ENCODE data around the gene HEATR5B. TPM values are rescaled to one million over a fixed set of nuclear protein-coding genes. Genes with fewer than 3 reads are reported as not detected.

The HEATR5B gene
- total RNA-seq: 10 to 100 TPM; 25.2 to 50.5 (median 39.3) TPM
- 10 to 100 TPM; 13.1 to 23.1 TPM for polyA plus RNA-seq
- 137 reads per million, percentile 89 among the genes with 10 or more reads in this experiment for total RNA-seq

GRCh38 chr2:37083873-37084794 is at the start of gene HEATR5B, which contains the start of gene GPATCH11:
TSS of gene HEATR5B (minus strand) at chr2:37084372. CDS start at chr2:37083414, 958 bp downstream.
TSS of gene GPATCH11 (plus strand) at chr2:37084518. CDS start at chr2:37088382, 3,864 bp downstream.
- peaks cover 0 to 7% (median 0%) of the 10 kb centered on the region in 3 experiments for H3K36me3 ChIP-seq (ENCODE audit: control insufficient read depth in 2 of 3, insufficient read depth in 3 of 3, low read length in 3 of 3)
- DNase-seq (peak; percentile 76 to 94 (median 92)), ATAC-seq (peak; percentile 87)
- POLR2A ChIA-PET: interaction anchor here (0.6 to 1.4 kb wide), 5 partner anchors 65 to 117 kb away, joined by 3 to 10 read pairs (median 4); no protein-coding TSS in a partner anchor
- Mint-ChIP-seq H3K27me3 (no peaks in the 10 kb centered on the region), H3K9me3 (no peaks in the 10 kb centered on the region), H3K4me1 (peaks cover 8 to 62% (median 50%) of the 10 kb centered on the region in 7 donors), H3K27ac (no peak within 1 kb of the TSS), H3K4me3 (peak within 1 kb of the TSS in 1 of 10 donors; percentile 64), H3K36me3 (peaks cover 7 to 44% (median 23%) of the 10 kb centered on the region in 5 donors)
- CTCF ChIA-PET: interaction anchor here (0.8 to 1.2 kb wide), 2 partner anchors 15 to 18 kb away, joined by 3 read pairs; no protein-coding TSS in a partner anchor
- no peaks in the 10 kb centered on the region for H3K27me3 ChIP-seq (ENCODE audit: control insufficient read depth in 2 of 2, insufficient read depth in 2 of 2, low read length in 2 of 2)
- peak within 1 kb of the TSS; percentile 74 for H3K4me3 ChIP-seq (ENCODE audit: low read length)
- intact Hi-C loops (cut with micrococcal nuclease): loop anchor here (1.0 to 10.0 kb wide), 13 partner anchors 8 to 1661 kb away; partner anchors contain the start of genes CEBPZ (in 2 of the 2), NDUFAF7 (in 2 of the 2), PRKD3 (in 2 of the 2) and STRN (in 2 of the 2)
- H3K27ac ChIP-seq (ENCODE audit: low read depth, low read length): peak within 1 kb of the TSS; percentile 85
- no peaks in the 10 kb centered on the region for H3K9me3 ChIP-seq (ENCODE audit: control insufficient read depth in 2 of 3, low read length in 3 of 3)
- peaks cover 35 to 45% of the 10 kb centered on the region in 2 donors for H3K4me1 ChIP-seq (ENCODE audit: control insufficient read depth in 2 of 2, insufficient read depth in 2 of 2, low read length in 2 of 2)

- CTCF ChIA-PET: no interaction called here
- H3K36me3 Mint-ChIP-seq: peaks cover 37 to 59% (median 51%) of the 10 kb centered on the region in 5 donors
These were observed 48.7 kb upstream of the HEATR5B start for GRCh38 chr2:37132914-37133313.

GRCh38 chr2:37125416-37125815 is 41.2 kb upstream of the HEATR5B start:
- POLR2A ChIA-PET: no interaction called here
- intact Hi-C loops (cut with micrococcal nuclease): no loop called here
- Mint-ChIP-seq H3K4me1 (peaks cover 0 to 16% (median 4%) of the 10 kb centered on the region in 7 donors), H3K4me3 (no peak overlapping the region), H3K27me3 (no peaks in the 10 kb centered on the region), H3K9me3 (peaks cover 0 to 2% (median 0%) of the 10 kb centered on the region in 11 donors), H3K36me3 (peaks cover 10 to 63% (median 45%) of the 10 kb centered on the region in 5 donors), H3K27ac (peak overlapping the region in 1 of 9 donors; percentile 1)
- no peak overlapping the region for H3K4me3 ChIP-seq (ENCODE audit: low read length)
- no peak overlapping the region for H3K27ac ChIP-seq (ENCODE audit: low read depth, low read length)
- H3K4me1 ChIP-seq (ENCODE audit: control insufficient read depth in 2 of 2, insufficient read depth in 2 of 2, low read length in 2 of 2): no peaks in the 10 kb centered on the region
- no peak for DNase-seq
- no peaks in the 10 kb centered on the region for H3K9me3 ChIP-seq (ENCODE audit: control insufficient read depth in 2 of 3, low read length in 3 of 3)
- ATAC-seq: no peak
- H3K27me3 ChIP-seq (ENCODE audit: control insufficient read depth in 2 of 2, insufficient read depth in 2 of 2, low read length in 2 of 2): no peaks in the 10 kb centered on the region
- CTCF ChIA-PET: no interaction called here
- H3K36me3 ChIP-seq (ENCODE audit: control insufficient read depth in 2 of 3, insufficient read depth in 3 of 3, low read length in 3 of 3): peaks cover 0 to 36% (median 4%) of the 10 kb centered on the region in 3 experiments

More at GRCh38 chr2:37132914-37133313, 48.7 kb upstream of the HEATR5B start:
- Mint-ChIP-seq H3K9me3 (peaks cover 0 to 5% (median 0%) of the 10 kb centered on the region in 11 donors), H3K4me1 (peaks cover 0 to 22% (median 5%) of the 10 kb centered on the region in 7 donors), H3K4me3 (no peak overlapping the region), H3K27me3 (no peaks in the 10 kb centered on the region), H3K27ac (no peak overlapping the region)
- no peak for DNase-seq
- Histone ChIP-seq H3K36me3 (ENCODE audit: control insufficient read depth in 2 of 3, insufficient read depth in 3 of 3, low read length in 3 of 3) (peaks cover 10 to 79% (median 23%) of the 10 kb centered on the region in 3 experiments), H3K4me1 (ENCODE audit: control insufficient read depth in 2 of 2, insufficient read depth in 2 of 2, low read length in 2 of 2) (no peaks in the 10 kb centered on the region), H3K27ac (ENCODE audit: low read depth, low read length) (no peak overlapping the region), H3K9me3 (ENCODE audit: control insufficient read depth in 2 of 3, low read length in 3 of 3) (no peaks in the 10 kb centered on the region), H3K27me3 (ENCODE audit: control insufficient read depth in 2 of 2, insufficient read depth in 2 of 2, low read length in 2 of 2) (no peaks in the 10 kb centered on the region), H3K4me3 (ENCODE audit: low read length) (no peak overlapping the region)
- POLR2A ChIA-PET: no interaction called here
- intact Hi-C loops (cut with micrococcal nuclease): no loop called here
- ATAC-seq: no peak

GRCh38 chr2:37119157-37119556 is 35.0 kb upstream of the HEATR5B start:
- intact Hi-C loops (cut with micrococcal nuclease): no loop called here
- CTCF ChIA-PET: no interaction called here

GRCh38 chr2:37117566-37117965 is 33.4 kb upstream of the HEATR5B start:
- H3K4me3 ChIP-seq (ENCODE audit: low read length): no peak overlapping the region
- no peak overlapping the region for H3K4me3 Mint-ChIP-seq
- peaks cover 7 to 44% (median 27%) of the 10 kb centered on the region in 5 donors for H3K36me3 Mint-ChIP-seq
- POLR2A ChIA-PET: no interaction called here
- no peaks in the 10 kb centered on the region for H3K27me3 Mint-ChIP-seq
- CTCF ChIA-PET: no interaction called here
- H3K27me3 ChIP-seq (ENCODE audit: control insufficient read depth in 2 of 2, insufficient read depth in 2 of 2, low read length in 2 of 2): no peaks in the 10 kb centered on the region
- peaks cover 0 to 12% (median 0%) of the 10 kb centered on the region in 7 donors for H3K4me1 Mint-ChIP-seq
- peaks cover 0 to 42% (median 8%) of the 10 kb centered on the region in 3 experiments for H3K36me3 ChIP-seq (ENCODE audit: control insufficient read depth in 2 of 3, insufficient read depth in 3 of 3, low read length in 3 of 3)
- H3K27ac ChIP-seq (ENCODE audit: low read depth, low read length): no peak overlapping the region
- no peaks in the 10 kb centered on the region for H3K9me3 Mint-ChIP-seq
- intact Hi-C loops (cut with micrococcal nuclease): no loop called here
- no peak for DNase-seq
- H3K9me3 ChIP-seq (ENCODE audit: control insufficient read depth in 2 of 3, low read length in 3 of 3): no peaks in the 10 kb centered on the region
- H3K4me1 ChIP-seq (ENCODE audit: control insufficient read depth in 2 of 2, insufficient read depth in 2 of 2, low read length in 2 of 2): no peaks in the 10 kb centered on the region
- H3K27ac Mint-ChIP-seq: peak overlapping the region in 3 of 9 donors; percentile 9 to 28 (median 14)
- no peak for ATAC-seq

More at GRCh38 chr2:37119157-37119556, 35.0 kb upstream of the HEATR5B start:
- Mint-ChIP-seq H3K27ac (peak overlapping the region in 1 of 9 donors; percentile 26), H3K27me3 (no peaks in the 10 kb centered on the region), H3K4me1 (peaks cover 0 to 12% (median 0%) of the 10 kb centered on the region in 7 donors), H3K9me3 (no peaks in the 10 kb centered on the region), H3K4me3 (no peak overlapping the region), H3K36me3 (peaks cover 7 to 51% (median 29%) of the 10 kb centered on the region in 5 donors)
- Histone ChIP-seq H3K27me3 (ENCODE audit: control insufficient read depth in 2 of 2, insufficient read depth in 2 of 2, low read length in 2 of 2) (no peaks in the 10 kb centered on the region), H3K36me3 (ENCODE audit: control insufficient read depth in 2 of 3, insufficient read depth in 3 of 3, low read length in 3 of 3) (peaks cover 0 to 43% (median 8%) of the 10 kb centered on the region in 3 experiments), H3K4me1 (ENCODE audit: control insufficient read depth in 2 of 2, insufficient read depth in 2 of 2, low read length in 2 of 2) (no peaks in the 10 kb centered on the region), H3K9me3 (ENCODE audit: control insufficient read depth in 2 of 3, low read length in 3 of 3) (no peaks in the 10 kb centered on the region), H3K4me3 (ENCODE audit: low read length) (no peak overlapping the region), H3K27ac (ENCODE audit: low read depth, low read length) (no peak overlapping the region)
- DNase-seq (no peak), ATAC-seq (no peak)
- POLR2A ChIA-PET: no interaction called here

GRCh38 chr2:37111958-37112357 is 27.8 kb upstream of the HEATR5B start:
- Mint-ChIP-seq H3K36me3 (peaks cover 15 to 45% (median 34%) of the 10 kb centered on the region in 5 donors), H3K27me3 (no peaks in the 10 kb centered on the region), H3K4me3 (no peak overlapping the region), H3K4me1 (peaks cover 0 to 11% (median 0%) of the 10 kb centered on the region in 7 donors), H3K9me3 (no peaks in the 10 kb centered on the region), H3K27ac (peak overlapping the region in 2 of 9 donors; percentile 19 to 41)
- ChIA-PET CTCF (no interaction called here), POLR2A (no interaction called here)
- Histone ChIP-seq H3K4me3 (ENCODE audit: low read length) (no peak overlapping the region), H3K36me3 (ENCODE audit: control insufficient read depth in 2 of 3, insufficient read depth in 3 of 3, low read length in 3 of 3) (peaks cover 3 to 36% (median 16%) of the 10 kb centered on the region in 3 experiments), H3K9me3 (ENCODE audit: control insufficient read depth in 2 of 3, low read length in 3 of 3) (no peaks in the 10 kb centered on the region), H3K27me3 (ENCODE audit: control insufficient read depth in 2 of 2, insufficient read depth in 2 of 2, low read length in 2 of 2) (no peaks in the 10 kb centered on the region), H3K27ac (ENCODE audit: low read depth, low read length) (no peak overlapping the region), H3K4me1 (ENCODE audit: control insufficient read depth in 2 of 2, insufficient read depth in 2 of 2, low read length in 2 of 2) (no peaks in the 10 kb centered on the region)
- no peak for ATAC-seq
- intact Hi-C loops (cut with micrococcal nuclease): no loop called here
- DNase-seq: no peak

Data from naive thymus-derived CD4-positive, alpha-beta T cell (primary cell).